GM12873 (cell line): ENCODE measurements around the gene NAA60.

ENCODE experiments used
- CTCF ChIP-seq: IDR thresholded peaks from 2 replicates; pipeline ENCODE4 v1.5.1; 2012; ENCODE audit warnings: low read depth, mild to moderate bottlenecking, moderate library complexity, low read length, control low read depth; ENCODE audit not compliant: insufficient read depth; ENCODE audit errors: missing control alignments

NAA60 gene

GRCh38 chr16:3510416-3510815, 66.9 kb downstream of the NAA60 start:
- no peak for TF ChIP-seq CTCF

GRCh38 chr16:3511286-3512180, 68.1 kb downstream of the NAA60 start:
- TF ChIP-seq CTCF = no peak

- no peak for TF ChIP-seq CTCF
Observed at GRCh38 chr16:3513892-3514583, 70.6 kb downstream of the NAA60 start.

- no peak for TF ChIP-seq CTCF
Observed at GRCh38 chr16:3514621-3515020, 71.1 kb downstream of the NAA60 start.

- no peak for TF ChIP-seq CTCF
Observed at GRCh38 chr16:3515897-3516296, 72.4 kb downstream of the NAA60 start.

GRCh38 chr16:3518292-3518985, 75.0 kb downstream of the NAA60 start:
- TF ChIP-seq CTCF = no peak

- no peak for TF ChIP-seq CTCF
Observed at GRCh38 chr16:3518986-3519348, 75.5 kb downstream of the NAA60 start.
